ENCODE data around the gene ARHGEF38.
A peak's percentile ranks its signal among the peaks of the same experiment; 100 is the strongest.
"Not testable (repeated sequence)": the region's sequence is repeated elsewhere in the genome, so short reads cannot be mapped to it uniquely, and the experiment has no call there.

ARHGEF38 gene

DNA sequence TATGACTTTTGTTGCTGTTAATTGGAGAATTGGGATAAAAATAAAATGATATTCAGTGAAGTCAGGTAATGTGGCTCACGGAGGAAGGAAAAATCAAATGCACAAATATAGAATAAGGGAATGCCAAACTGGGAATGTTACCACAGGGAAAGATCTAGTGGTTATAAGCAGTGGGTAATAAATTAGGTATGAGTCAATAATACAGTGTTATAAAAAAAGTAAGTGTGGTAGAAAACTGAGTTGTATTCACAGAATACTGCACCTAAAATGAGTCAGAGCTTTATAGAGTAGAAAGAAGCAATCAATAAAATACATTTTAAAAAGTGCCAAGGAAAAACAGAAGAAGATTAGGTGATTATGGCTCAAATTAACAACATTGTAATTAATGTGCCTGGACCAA is 121.6 kb downstream of the ARHGEF38 start:
- H3K4me3 Mint-ChIP-seq: no peak overlapping the region
- H3K9me3 Mint-ChIP-seq: no peaks in the 10 kb centered on the region
- no peak overlapping the region for H3K27ac Mint-ChIP-seq
- DNase-seq: no peak
- H3K27me3 Mint-ChIP-seq: peaks cover 9% of the 10 kb centered on the region
- no peaks in the 10 kb centered on the region for H3K4me1 Mint-ChIP-seq (ENCODE audit: low read depth)
- H3K36me3 Mint-ChIP-seq (ENCODE audit: low read depth): no peaks in the 10 kb centered on the region

GRCh38 chr4:105677709-105678108 is 125.3 kb downstream of the ARHGEF38 start:
- peaks cover 3% of the 10 kb centered on the region for H3K27me3 Mint-ChIP-seq
- H3K27ac Mint-ChIP-seq: no peak overlapping the region
- H3K9me3 Mint-ChIP-seq: no peaks in the 10 kb centered on the region
- H3K36me3 Mint-ChIP-seq (ENCODE audit: low read depth): peaks cover 17% of the 10 kb centered on the region
- no peaks in the 10 kb centered on the region for H3K4me1 Mint-ChIP-seq (ENCODE audit: low read depth)
- DNase-seq: no peak
- no peak overlapping the region for H3K4me3 Mint-ChIP-seq

- peaks cover 31% of the 10 kb centered on the region for H3K36me3 Mint-ChIP-seq (ENCODE audit: low read depth)
- DNase-seq: no peak
- no peaks in the 10 kb centered on the region for H3K9me3 Mint-ChIP-seq
- no peak overlapping the region for H3K27ac Mint-ChIP-seq
- H3K4me3 Mint-ChIP-seq: no peak overlapping the region
- H3K27me3 Mint-ChIP-seq: peaks cover 3% of the 10 kb centered on the region
- H3K4me1 Mint-ChIP-seq (ENCODE audit: low read depth): no peaks in the 10 kb centered on the region
These were observed 126.8 kb downstream of the ARHGEF38 start for GRCh38 chr4:105679186-105679585.

DNA sequence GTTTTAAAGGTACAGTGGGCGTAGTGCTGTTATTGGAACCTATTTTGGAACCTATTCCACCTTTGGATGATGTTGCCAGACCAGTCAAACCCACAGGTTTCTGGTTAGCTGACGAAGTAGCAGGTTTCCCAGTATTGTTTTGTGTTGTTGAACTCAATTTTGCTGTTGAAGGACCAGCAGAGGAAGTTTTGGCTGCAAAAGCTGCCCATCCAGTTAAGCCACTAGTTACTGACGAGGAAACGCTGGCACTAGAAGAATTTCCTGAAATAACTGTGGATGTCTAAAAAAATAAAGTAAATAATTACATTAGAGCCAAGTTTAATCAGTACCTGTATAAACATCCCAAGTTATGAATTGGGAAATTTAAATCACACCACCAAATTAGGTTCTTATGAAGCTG is 130.6 kb downstream of the ARHGEF38 start:
- DNase-seq: no peak
- Mint-ChIP-seq H3K27me3 (no peaks in the 10 kb centered on the region), H3K9me3 (no peaks in the 10 kb centered on the region), H3K4me3 (no peak overlapping the region), H3K27ac (no peak overlapping the region), H3K4me1 (ENCODE audit: low read depth) (no peaks in the 10 kb centered on the region), H3K36me3 (ENCODE audit: low read depth) (peaks cover 58% of the 10 kb centered on the region)

DNA sequence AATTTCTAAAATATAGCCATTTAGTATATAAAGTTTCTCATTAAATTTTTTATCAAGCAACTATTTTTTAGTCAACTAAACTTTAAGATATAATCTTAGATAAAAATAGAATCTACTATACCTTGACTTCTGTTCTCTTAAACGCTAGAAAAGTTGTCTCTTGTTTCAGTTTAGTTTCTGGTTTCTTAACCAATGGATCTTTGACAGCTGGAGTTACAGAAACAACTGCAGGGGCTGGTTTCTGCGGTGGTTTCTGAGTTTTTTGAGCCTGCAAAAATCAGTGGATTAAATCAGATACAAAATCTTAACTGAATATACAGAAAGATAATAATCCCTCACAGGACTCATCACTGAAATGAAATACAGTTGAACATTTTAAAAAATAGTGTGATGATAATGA is 134.2 kb downstream of the ARHGEF38 start:
- Mint-ChIP-seq H3K9me3 (no peaks in the 10 kb centered on the region), H3K27me3 (no peaks in the 10 kb centered on the region), H3K36me3 (ENCODE audit: low read depth) (peaks cover 83% of the 10 kb centered on the region), H3K27ac (no peak overlapping the region), H3K4me1 (ENCODE audit: low read depth) (no peaks in the 10 kb centered on the region), H3K4me3 (no peak overlapping the region)
- no peak for DNase-seq

GRCh38 chr4:105694812-105695211 is 142.4 kb downstream of the ARHGEF38 start:
- not testable (repeated sequence) for H3K4me1 Mint-ChIP-seq (ENCODE audit: low read depth); H3K9me3 Mint-ChIP-seq; H3K27ac Mint-ChIP-seq; H3K4me3 Mint-ChIP-seq; H3K27me3 Mint-ChIP-seq; DNase-seq
- H3K36me3 Mint-ChIP-seq (ENCODE audit: low read depth): peaks cover 84% of the 10 kb centered on the region

GRCh38 chr4:105695832-105696231 is 143.4 kb downstream of the ARHGEF38 start:
- H3K4me3 Mint-ChIP-seq; DNase-seq; H3K9me3 Mint-ChIP-seq; H3K27ac Mint-ChIP-seq; H3K27me3 Mint-ChIP-seq; H3K4me1 Mint-ChIP-seq (ENCODE audit: low read depth): not testable (repeated sequence)
- H3K36me3 Mint-ChIP-seq (ENCODE audit: low read depth): peaks cover 80% of the 10 kb centered on the region

DNA sequence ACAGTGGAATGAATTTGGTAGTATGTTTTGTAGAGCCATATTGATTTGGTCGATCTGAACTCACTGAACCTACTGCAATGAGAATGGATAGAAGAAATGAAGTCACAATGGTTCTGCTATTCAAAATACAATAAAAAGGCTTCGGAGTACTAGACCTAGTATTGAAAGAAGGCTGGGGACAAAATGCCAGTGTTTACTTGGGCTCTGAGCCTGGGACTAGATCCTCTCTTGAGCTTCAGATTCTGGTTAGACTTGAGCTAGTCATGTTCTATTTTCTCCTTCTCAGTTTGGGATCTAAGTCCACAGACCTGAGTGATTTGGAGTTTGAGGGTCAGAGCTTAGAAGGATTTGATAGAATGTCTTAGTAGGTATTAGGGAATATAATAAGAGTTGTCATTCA is 146.2 kb downstream of the ARHGEF38 start:
- Mint-ChIP-seq H3K4me3 (no peak overlapping the region), H3K36me3 (ENCODE audit: low read depth) (peaks cover 63% of the 10 kb centered on the region), H3K4me1 (ENCODE audit: low read depth) (peaks cover 10% of the 10 kb centered on the region), H3K27ac (no peak overlapping the region), H3K27me3 (no peaks in the 10 kb centered on the region), H3K9me3 (no peaks in the 10 kb centered on the region)
- no peak for DNase-seq

DNA sequence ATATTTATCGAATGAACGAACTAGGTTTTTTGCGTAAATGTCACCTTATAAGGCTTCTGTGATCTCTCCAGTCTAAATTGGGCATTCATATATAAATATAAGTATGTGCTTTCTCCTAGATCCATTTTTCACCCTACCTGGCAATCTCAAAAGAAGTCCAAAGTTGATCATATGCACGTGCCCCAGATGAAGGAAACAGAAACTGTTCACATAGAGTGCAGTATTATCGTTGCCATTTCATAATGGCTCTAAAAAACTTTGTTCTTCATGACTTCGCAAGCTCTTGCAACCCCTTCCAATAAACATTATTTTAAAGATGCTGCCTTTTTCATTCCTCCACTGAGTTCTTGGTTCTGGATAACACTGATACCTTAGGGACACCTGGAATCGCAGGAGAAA is 155.4 kb downstream of the ARHGEF38 start:
- Mint-ChIP-seq H3K4me3 (peak overlapping the region; percentile 99), H3K36me3 (ENCODE audit: low read depth) (peaks cover 31% of the 10 kb centered on the region), H3K27me3 (no peaks in the 10 kb centered on the region), H3K9me3 (no peaks in the 10 kb centered on the region), H3K27ac (peak overlapping the region; percentile 98), H3K4me1 (ENCODE audit: low read depth) (peaks cover 34% of the 10 kb centered on the region)
- no peak for DNase-seq

- Mint-ChIP-seq H3K36me3 (ENCODE audit: low read depth) (peaks cover 31% of the 10 kb centered on the region), H3K27me3 (no peaks in the 10 kb centered on the region), H3K9me3 (no peaks in the 10 kb centered on the region), H3K27ac (peak within 1 kb of the TSS; percentile 98), H3K4me3 (peak within 1 kb of the TSS; percentile 99), H3K4me1 (ENCODE audit: low read depth) (peaks cover 34% of the 10 kb centered on the region)
- DNase-seq: peak; percentile 93
These were observed 156.0 kb downstream of the ARHGEF38 start, which contains the start of the genes GSTCD and INTS12 for GRCh38 chr4:105708181-105709080. Gene GSTCD, plus strand, starts transcription at chr4:105708784. Its CDS starts 8,830 bp downstream, at chr4:105717614. Gene INTS12, minus strand, starts transcription at chr4:105708689. Its CDS starts 8,684 bp downstream, at chr4:105700005.

- peak overlapping the region; percentile 98 for H3K27ac Mint-ChIP-seq
- no peaks in the 10 kb centered on the region for H3K27me3 Mint-ChIP-seq
- no peak for DNase-seq
- H3K36me3 Mint-ChIP-seq (ENCODE audit: low read depth): peaks cover 31% of the 10 kb centered on the region
- H3K9me3 Mint-ChIP-seq: no peaks in the 10 kb centered on the region
- H3K4me1 Mint-ChIP-seq (ENCODE audit: low read depth): peaks cover 34% of the 10 kb centered on the region
- H3K4me3 Mint-ChIP-seq: peak overlapping the region; percentile 99
These were observed 156.6 kb downstream of the ARHGEF38 start for GRCh38 chr4:105709081-105709450.

- Mint-ChIP-seq H3K4me3 (peak overlapping the region; percentile 99), H3K36me3 (ENCODE audit: low read depth) (peaks cover 31% of the 10 kb centered on the region), H3K27ac (no peak overlapping the region), H3K27me3 (no peaks in the 10 kb centered on the region), H3K9me3 (no peaks in the 10 kb centered on the region), H3K4me1 (ENCODE audit: low read depth) (peaks cover 34% of the 10 kb centered on the region)
- no peak for DNase-seq
These were observed 157.7 kb downstream of the ARHGEF38 start for GRCh38 chr4:105710012-105710600.

DNA sequence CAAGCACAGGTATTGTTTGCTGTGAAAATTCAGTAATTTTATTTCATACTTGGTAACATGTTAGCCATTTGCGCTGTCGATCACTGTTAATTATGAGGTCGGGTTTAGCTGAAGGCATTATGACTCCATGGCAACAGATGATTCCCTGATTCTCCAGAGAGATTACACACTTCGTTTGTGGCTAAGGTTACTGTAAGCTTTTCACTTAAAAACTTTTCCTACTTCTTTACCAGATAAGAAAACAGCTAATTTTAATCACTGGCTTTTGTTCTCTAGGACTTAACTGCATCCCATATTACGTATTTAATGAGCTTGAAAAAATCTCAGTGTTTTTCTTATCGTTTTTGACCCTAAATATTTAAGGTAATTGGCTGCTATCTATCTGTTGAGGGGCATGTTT is 158.3 kb downstream of the ARHGEF38 start:
- Mint-ChIP-seq H3K27me3 (no peaks in the 10 kb centered on the region), H3K27ac (no peak overlapping the region), H3K4me3 (no peak overlapping the region), H3K4me1 (ENCODE audit: low read depth) (peaks cover 32% of the 10 kb centered on the region), H3K36me3 (ENCODE audit: low read depth) (peaks cover 27% of the 10 kb centered on the region), H3K9me3 (no peaks in the 10 kb centered on the region)
- DNase-seq: no peak

- Mint-ChIP-seq H3K4me3 (no peak overlapping the region), H3K9me3 (no peaks in the 10 kb centered on the region)
These were observed 160.3 kb downstream of the ARHGEF38 start for GRCh38 chr4:105712766-105713165.

GRCh38 chr4:105714071-105714521 is 161.7 kb downstream of the ARHGEF38 start:
- H3K27me3 Mint-ChIP-seq: no peaks in the 10 kb centered on the region
- no peak overlapping the region for H3K4me3 Mint-ChIP-seq
- no peaks in the 10 kb centered on the region for H3K9me3 Mint-ChIP-seq
- no peak overlapping the region for H3K27ac Mint-ChIP-seq
- peaks cover 12% of the 10 kb centered on the region for H3K36me3 Mint-ChIP-seq (ENCODE audit: low read depth)
- DNase-seq: no peak
- peaks cover 15% of the 10 kb centered on the region for H3K4me1 Mint-ChIP-seq (ENCODE audit: low read depth)

More at GRCh38 chr4:105712766-105713165, 160.3 kb downstream of the ARHGEF38 start:
- Mint-ChIP-seq H3K4me1 (ENCODE audit: low read depth) (peaks cover 17% of the 10 kb centered on the region), H3K36me3 (ENCODE audit: low read depth) (peaks cover 17% of the 10 kb centered on the region), H3K27ac (no peak overlapping the region), H3K27me3 (no peaks in the 10 kb centered on the region)
- DNase-seq: no peak
